KMS-11 (cell line): ENCODE measurements around the gene QDPR.

Experiments used
- H2AFZ ChIP-seq: fragments of 200-600 bp; sonication (generic); 2 replicates; pipeline ENCODE4 v1.6.1; 2016; ENCODE audit warnings: antibody characterized with exemption, mixed run types, low read depth
- H3K27ac ChIP-seq: fragments of 200-600 bp; sonication (generic); 2 replicates; pipeline ENCODE4 v1.6.1; 2016; ENCODE audit warnings: mild to moderate bottlenecking, mixed run types
- H3K27me3 ChIP-seq: fragments of 200-600 bp; sonication (generic); 2 replicates; pipeline ENCODE4 v1.6.1; 2017; ENCODE audit warnings: mild to moderate bottlenecking, low read depth, mixed run types, moderate library complexity; ENCODE audit not compliant: insufficient read depth
- H3K36me3 ChIP-seq: fragments of 200-600 bp; sonication (generic); 2 replicates; pipeline ENCODE4 v1.6.1; 2017; ENCODE audit warnings: mild to moderate bottlenecking, mixed run types; ENCODE audit not compliant: insufficient read depth
- H3K4me1 ChIP-seq: fragments of 200-600 bp; sonication (generic); 2 replicates; pipeline ENCODE4 v1.6.1; 2016; ENCODE audit warnings: mild to moderate bottlenecking, low read depth, mixed run types; ENCODE audit not compliant: poor library complexity, severe bottlenecking
- H3K4me2 ChIP-seq: fragments of 200-600 bp; sonication (generic); 2 replicates; pipeline ENCODE4 v1.7.0; 2016; ENCODE audit warnings: mild to moderate bottlenecking, mixed run types
- H3K4me3 ChIP-seq: fragments of 200-600 bp; sonication (generic); IDR thresholded peaks from 2 replicates; pipeline ENCODE4 v1.6.1; 2017; ENCODE audit warnings: low read depth, low read length, mixed read lengths; ENCODE audit not compliant: insufficient read depth
- H3K79me2 ChIP-seq: fragments of 200-600 bp; sonication (generic); 2 replicates; pipeline ENCODE4 v1.6.1; 2016; ENCODE audit warnings: low read depth, mixed run types; ENCODE audit not compliant: insufficient read depth
- H3K9ac ChIP-seq: fragments of 200-600 bp; sonication (generic); 2 replicates; pipeline ENCODE4 v1.6.1; 2016; ENCODE audit warnings: mild to moderate bottlenecking, mixed run types
- H4K20me1 ChIP-seq: fragments of 200-600 bp; sonication (generic); 2 replicates; pipeline ENCODE4 v1.6.1; 2016; ENCODE audit warnings: mild to moderate bottlenecking, mixed run types; ENCODE audit not compliant: insufficient read depth
- TF ChIP-seq, protein P1 (sequence below): fragments of 200-600 bp; sonication (generic); conservative IDR thresholded peaks from 2 replicates; pipeline ENCODE4 v1.6.1; 2017; ENCODE audit warnings: low read depth, mild to moderate bottlenecking, antibody characterized with exemption, low read length, moderate library complexity, mixed read lengths

The QDPR gene

DNA sequence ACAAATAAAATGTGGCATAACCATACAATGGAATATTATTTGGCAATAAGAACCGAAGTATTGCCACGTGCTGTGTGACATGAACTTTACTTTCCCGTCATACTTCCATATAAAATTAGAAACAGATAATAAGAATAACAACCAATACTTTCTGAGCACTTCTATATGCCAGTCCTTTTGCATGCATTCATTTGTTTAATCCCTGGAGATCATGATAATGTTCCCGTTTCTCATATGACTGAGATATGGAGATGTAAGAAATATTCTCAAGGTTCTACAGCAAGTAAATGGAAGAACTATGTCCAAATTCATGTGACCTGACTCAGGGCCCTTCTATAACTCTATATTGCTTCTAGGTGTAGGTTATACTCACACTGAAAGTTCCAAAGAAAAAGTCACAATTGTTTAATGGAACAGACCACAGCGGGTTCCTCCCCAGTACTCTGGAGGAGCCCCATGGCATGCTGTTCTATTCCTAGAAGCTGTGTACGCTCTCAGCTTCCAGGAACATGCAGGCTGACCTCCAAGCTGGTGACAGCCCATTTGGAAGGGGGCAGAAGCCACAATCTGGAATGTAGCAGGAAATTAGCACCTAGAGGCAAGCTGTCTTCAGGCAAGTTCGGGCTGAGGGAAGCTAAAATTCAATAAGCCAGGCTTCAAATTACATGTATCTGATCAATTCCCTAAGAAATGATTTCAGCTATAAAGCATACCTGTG, 31.5 kb downstream of the QDPR start:
- no peaks in the 10 kb centered on the region for H3K36me3 ChIP-seq
- no peaks in the 10 kb centered on the region for H3K27me3 ChIP-seq
- H3K9ac ChIP-seq = no peak overlapping the region
- no peaks in the 10 kb centered on the region for H3K4me1 ChIP-seq
- no peaks in the 10 kb centered on the region for H4K20me1 ChIP-seq
- H3K4me2 ChIP-seq = no peak overlapping the region
- no peak overlapping the region for H3K4me3 ChIP-seq
- H3K79me2 ChIP-seq = no peaks in the 10 kb centered on the region
- no peak overlapping the region for H2AFZ ChIP-seq
- H3K27ac ChIP-seq = no peak overlapping the region
- TF ChIP-seq, protein P1, sequence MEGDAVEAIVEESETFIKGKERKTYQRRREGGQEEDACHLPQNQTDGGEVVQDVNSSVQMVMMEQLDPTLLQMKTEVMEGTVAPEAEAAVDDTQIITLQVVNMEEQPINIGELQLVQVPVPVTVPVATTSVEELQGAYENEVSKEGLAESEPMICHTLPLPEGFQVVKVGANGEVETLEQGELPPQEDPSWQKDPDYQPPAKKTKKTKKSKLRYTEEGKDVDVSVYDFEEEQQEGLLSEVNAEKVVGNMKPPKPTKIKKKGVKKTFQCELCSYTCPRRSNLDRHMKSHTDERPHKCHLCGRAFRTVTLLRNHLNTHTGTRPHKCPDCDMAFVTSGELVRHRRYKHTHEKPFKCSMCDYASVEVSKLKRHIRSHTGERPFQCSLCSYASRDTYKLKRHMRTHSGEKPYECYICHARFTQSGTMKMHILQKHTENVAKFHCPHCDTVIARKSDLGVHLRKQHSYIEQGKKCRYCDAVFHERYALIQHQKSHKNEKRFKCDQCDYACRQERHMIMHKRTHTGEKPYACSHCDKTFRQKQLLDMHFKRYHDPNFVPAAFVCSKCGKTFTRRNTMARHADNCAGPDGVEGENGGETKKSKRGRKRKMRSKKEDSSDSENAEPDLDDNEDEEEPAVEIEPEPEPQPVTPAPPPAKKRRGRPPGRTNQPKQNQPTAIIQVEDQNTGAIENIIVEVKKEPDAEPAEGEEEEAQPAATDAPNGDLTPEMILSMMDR = no peak

DNA sequence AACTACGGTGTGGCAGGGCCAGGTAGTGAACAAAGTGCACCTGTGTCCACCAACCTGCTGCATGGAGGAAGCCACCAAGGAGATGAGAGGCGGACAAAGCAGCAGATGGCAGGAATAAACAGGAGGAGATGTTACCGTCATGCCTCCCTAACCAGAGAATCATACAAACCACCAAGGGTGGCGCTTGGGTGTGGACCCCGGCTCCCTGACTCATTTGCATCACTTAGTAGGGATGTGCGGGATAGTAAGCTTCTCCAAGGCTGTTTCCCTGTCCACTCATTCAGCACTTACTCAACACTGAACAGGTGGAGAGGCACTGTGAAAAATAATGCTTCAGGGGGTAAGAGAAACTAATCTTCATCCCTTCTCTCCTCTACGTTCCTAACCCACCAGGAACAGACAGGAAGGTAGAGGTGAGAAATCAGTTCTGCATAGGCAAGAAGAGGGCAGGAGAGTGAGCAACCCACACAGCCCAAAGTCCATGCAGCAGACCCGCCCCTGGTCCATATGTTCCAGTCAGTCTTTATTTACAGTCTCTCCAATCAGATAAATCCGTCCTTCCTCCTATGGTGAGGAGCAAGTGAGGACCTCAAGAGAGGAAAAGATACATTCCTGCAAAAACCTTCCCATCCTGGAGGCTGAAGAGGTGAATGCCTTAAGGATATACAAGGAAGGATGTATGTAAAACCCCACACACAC, 34.0 kb downstream of the QDPR start:
- Histone ChIP-seq H2AFZ (no peak overlapping the region), H3K4me1 (no peaks in the 10 kb centered on the region), H3K4me3 (no peak overlapping the region), H3K27ac (no peak overlapping the region), H3K27me3 (no peaks in the 10 kb centered on the region), H3K4me2 (no peak overlapping the region), H3K9ac (no peak overlapping the region), H3K79me2 (no peaks in the 10 kb centered on the region), H4K20me1 (no peaks in the 10 kb centered on the region), H3K36me3 (no peaks in the 10 kb centered on the region)
- TF ChIP-seq, protein P1 = no peak

DNA sequence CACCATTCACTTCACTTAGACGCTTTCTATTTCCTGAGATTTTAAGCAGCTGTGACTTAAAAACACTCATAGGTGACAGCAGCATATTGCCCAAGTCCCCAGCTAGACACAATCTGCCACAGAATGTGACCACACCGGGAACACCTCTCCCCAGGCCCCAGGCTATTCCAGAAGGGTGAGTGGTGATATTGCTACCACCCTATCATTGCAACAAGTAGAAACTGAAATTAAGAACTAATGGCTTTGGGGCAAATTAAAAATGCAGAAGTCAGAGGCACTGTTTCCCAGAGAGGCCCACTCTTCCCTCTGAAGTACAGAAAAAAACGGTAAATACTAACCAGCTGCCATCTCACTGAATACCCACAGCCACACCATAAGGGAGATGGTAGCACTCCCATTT, 35.0 kb downstream of the QDPR start:
- no peak overlapping the region for H3K9ac ChIP-seq
- no peak overlapping the region for H3K4me3 ChIP-seq
- H4K20me1 ChIP-seq = no peaks in the 10 kb centered on the region
- H3K36me3 ChIP-seq = no peaks in the 10 kb centered on the region
- no peaks in the 10 kb centered on the region for H3K27me3 ChIP-seq
- TF ChIP-seq, protein P1 = no peak
- H3K27ac ChIP-seq = no peak overlapping the region
- no peaks in the 10 kb centered on the region for H3K4me1 ChIP-seq
- H3K79me2 ChIP-seq = no peaks in the 10 kb centered on the region
- H2AFZ ChIP-seq = no peak overlapping the region
- H3K4me2 ChIP-seq = no peak overlapping the region

DNA sequence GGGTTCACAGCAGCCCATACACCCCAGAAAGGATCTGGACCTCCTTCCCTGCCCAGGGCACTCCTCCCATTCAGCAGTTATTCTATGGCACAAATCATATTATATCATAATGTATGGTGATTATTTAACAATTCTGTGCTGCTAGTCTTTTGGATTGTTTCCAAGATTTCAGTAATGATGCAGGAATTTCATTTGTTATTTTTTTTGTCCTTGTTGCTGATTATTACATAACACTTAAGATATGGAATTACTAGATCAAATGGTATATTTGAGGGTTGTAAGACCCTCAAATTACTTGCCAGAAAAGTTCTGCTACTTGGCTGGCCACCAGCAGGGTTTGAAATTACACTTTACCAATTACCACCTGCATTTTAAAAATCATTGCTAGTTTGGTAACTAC, 36.4 kb downstream of the QDPR start:
- no peaks in the 10 kb centered on the region for H4K20me1 ChIP-seq
- no peaks in the 10 kb centered on the region for H3K27me3 ChIP-seq
- H3K4me1 ChIP-seq = no peaks in the 10 kb centered on the region
- H3K4me3 ChIP-seq = no peak overlapping the region
- H3K4me2 ChIP-seq = no peak overlapping the region
- no peak overlapping the region for H3K9ac ChIP-seq
- no peaks in the 10 kb centered on the region for H3K36me3 ChIP-seq
- no peak overlapping the region for H3K27ac ChIP-seq
- TF ChIP-seq, protein P1 = no peak
- H2AFZ ChIP-seq = no peak overlapping the region
- H3K79me2 ChIP-seq = no peaks in the 10 kb centered on the region
